NCI-H1436 (cell line): ENCODE measurements around the gene VENTX.

Experiments
- DNase-seq: peaks from one replicate; lab custom pipeline; 2025; lab: John Stamatoyannopoulos, UW

The VENTX gene, protein sequence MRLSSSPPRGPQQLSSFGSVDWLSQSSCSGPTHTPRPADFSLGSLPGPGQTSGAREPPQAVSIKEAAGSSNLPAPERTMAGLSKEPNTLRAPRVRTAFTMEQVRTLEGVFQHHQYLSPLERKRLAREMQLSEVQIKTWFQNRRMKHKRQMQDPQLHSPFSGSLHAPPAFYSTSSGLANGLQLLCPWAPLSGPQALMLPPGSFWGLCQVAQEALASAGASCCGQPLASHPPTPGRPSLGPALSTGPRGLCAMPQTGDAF

DNA sequence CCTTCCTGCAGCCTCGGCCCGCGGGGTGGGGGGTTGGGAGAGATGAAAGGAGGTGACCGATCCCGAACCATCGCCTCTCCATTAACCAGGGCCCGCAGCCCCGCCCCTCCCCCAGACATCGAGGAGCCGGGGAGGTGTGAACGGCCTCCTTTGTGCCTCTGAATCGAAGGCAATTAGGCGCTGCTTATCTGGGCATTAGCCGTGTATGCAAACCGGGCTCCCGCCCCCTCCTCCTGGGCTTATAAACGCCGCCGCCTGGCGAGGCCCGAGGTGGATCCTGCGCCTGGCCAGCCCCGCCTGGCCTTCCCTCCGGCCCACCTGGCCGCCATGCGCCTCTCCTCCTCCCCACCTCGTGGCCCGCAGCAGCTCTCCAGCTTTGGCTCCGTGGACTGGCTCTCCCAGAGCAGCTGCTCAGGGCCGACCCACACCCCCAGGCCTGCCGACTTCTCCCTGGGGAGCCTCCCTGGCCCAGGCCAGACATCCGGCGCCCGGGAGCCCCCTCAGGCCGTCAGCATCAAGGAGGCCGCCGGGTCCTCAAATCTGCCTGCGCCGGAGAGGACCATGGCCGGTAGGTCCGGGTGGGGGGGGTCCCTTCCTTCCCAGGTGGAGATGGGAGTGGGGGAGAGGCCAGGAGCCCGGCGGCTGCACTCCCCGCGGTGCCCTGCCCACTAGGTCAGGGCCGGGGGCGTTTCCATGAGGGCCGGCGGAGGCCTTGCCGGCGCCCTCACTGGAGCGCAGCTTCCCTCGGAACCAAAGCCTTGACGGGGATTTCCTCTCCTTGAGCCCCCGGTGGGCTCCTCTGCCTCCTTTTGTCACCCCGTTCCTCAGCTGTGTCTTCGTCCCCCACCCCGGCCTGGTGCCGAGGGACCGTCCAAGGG is at the start of gene VENTX:
TSS of gene VENTX (plus strand) at position 268 of the 878 bp plus-strand sequence. CDS start at position 328, 60 bp downstream.
- DNase-seq: no peak

DNA sequence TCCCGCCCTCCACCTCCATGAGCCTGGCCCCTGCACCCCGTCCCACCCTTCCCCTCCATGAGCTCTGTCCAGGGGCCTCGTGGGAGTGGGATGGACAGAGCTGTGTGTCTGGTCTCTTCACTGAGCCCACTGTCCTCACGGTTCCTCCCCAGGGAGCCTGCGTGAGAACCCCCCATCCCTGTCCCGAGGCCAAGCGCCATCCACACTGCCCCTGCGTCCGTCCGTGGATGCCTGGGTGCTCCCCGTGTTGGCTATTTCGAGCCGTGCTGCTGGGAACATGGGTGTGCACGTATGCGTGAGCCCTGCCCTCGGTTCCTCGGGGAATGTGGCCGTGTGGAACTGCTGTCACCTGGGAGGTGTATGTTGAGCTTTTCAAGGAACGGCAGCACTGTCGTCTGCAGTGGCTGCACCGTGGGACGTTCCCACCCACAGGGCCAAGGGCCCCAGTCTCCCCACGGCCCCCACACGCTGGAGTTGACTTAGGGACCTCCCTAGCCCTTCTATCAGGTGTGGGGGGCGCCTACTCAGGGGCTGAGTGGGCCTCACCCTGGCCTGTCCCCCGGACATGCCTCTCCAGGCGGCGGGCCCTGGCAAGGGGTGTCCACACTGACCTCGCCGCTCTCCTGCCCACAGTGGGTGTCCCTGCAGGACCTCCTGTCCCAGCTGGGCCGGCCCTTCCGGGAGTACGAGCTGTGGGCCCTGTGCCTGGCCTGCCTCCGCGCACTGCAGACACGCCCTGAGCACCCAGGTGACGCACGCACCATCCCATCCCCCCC is 49.6 kb upstream of the VENTX start:
- DNase-seq: no peak

DNA sequence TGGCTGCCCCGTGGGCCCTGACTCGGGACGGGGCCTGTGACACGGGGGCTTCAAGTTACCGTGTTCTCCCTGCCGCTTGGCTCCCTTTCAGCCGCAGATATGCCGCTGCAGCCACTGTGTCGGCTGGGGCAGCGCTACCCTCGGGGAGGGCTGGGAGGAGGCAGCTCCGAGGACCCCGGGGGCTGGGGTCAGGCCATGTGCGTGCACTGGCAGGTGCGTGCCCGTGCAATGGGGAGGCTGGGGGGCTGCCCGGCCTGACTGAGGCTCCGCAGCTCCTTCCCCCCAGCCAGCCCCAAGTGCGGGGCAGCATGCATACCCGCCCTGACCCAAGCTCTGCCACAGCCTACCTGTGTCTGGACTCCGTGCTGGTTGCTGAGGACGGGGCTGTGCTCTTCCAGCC is 48.4 kb upstream of the VENTX start:
- DNase-seq: no peak

DNA sequence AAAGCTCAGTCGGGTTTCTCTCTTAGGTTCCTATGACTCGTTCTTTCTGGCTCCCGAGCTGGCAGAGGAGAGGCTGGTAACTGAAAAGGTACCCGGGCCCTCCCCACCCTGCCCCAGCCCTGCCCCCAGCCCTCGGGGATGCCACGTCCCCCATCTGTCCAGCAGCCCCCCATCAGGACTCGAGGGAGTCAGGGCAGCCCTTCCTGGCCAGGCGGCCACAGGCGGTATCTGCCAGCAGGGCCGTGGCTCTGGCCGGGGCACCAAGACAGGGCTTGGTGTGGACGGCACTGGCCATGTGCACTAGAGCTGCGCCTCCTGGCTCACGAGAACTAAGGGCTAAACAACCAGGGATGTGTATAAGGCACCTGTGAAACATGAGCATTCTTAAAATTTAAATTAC is 47.9 kb upstream of the VENTX start:
- no peak for DNase-seq

DNA sequence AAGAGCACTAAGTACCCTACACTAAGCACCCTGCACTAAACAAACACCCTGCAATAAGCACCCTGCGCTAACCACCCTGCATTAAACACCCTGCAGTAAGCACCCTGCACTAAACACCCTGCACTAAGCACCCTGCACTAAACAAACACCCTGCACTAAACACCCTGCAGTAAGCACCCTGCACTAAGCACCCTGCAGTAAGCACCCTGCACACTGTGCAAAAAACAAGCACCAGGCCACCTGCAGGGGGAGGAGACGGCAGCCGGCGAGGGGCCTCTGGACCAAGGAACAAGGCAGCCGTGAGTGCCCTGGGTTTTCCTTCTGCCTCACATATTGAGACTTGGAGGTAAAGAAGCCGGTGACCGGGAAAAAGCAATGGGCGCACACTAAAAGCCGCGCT is 47.4 kb upstream of the VENTX start:
- no peak for DNase-seq

DNA sequence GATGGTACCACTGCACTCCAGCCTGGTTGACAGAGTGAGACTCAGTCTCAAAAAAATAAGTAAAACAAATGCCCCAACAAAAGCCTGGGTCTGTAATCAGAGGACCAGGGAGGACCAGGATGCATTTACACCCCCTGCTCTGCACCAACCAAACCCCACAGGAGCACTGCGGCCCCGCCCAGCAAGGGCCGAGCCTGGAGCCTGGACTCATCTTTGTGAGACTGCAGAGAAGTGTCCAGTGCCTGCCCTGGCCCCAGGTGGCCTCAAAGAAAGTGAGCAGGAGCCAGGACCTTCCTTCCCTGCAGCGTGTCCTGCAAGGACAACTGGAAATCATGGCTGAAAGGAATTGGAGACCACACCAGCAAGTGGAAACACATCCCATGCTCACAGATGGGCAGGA is 46.0 kb upstream of the VENTX start:
- no peak for DNase-seq

DNA sequence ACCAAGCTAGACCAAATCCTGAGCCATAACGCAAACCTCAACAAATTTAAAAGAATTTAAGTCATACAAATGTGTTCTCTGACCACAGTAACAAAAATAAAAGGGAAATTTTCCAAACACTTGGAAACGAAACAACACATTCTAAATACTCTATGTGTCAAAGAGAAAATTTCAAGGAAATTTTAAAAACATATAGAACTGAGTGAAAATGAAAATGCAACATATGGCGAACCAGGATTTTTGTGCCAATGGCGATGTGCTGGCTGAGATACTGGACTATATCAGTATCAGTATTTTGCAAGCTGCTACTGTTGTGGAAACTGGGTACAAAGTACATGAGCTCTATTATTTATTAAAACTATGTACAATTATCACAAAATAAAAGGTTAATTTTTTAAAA is 43.5 kb upstream of the VENTX start:
- no peak for DNase-seq

DNA sequence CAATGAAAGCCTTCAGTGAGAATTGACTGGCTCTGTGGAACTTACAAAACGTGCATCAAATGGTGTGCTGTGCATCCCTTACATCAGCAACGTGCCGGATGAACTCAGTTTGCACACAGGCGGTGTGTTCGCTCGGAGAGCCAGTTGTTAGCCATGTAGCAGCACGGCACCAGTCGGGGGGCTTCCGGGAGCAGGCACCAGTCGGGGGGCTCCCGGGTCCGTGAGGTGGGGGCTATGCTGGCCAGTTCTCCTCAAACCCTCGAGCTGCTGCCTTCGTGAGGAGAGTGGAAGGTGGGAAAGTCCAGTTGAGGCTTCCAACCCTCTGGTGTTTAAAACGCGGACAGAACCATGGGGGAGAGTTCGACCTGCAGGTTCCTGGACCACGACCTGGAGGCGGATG is 42.6 kb upstream of the VENTX start:
- no peak for DNase-seq

DNA sequence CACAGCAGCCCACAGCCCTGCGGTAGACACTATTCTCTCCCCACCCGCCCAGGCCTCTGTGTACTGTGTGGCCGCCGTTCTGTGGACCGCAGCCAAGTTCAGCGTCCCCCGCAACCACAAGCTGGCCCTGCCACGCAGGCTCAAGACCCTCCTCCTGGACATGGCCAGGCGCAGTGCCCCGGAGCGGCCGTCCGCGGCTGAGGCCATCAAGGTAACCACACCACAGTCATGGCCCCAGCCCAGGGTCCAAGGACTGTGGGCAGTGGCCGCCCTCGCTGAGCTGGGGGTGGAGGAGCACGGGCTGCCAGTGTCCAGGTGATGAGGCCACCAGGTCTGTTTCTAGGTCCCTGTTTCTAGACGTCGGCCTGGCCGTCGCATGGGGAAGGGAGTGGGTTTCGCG is 42.0 kb upstream of the VENTX start:
- DNase-seq: no peak

DNA sequence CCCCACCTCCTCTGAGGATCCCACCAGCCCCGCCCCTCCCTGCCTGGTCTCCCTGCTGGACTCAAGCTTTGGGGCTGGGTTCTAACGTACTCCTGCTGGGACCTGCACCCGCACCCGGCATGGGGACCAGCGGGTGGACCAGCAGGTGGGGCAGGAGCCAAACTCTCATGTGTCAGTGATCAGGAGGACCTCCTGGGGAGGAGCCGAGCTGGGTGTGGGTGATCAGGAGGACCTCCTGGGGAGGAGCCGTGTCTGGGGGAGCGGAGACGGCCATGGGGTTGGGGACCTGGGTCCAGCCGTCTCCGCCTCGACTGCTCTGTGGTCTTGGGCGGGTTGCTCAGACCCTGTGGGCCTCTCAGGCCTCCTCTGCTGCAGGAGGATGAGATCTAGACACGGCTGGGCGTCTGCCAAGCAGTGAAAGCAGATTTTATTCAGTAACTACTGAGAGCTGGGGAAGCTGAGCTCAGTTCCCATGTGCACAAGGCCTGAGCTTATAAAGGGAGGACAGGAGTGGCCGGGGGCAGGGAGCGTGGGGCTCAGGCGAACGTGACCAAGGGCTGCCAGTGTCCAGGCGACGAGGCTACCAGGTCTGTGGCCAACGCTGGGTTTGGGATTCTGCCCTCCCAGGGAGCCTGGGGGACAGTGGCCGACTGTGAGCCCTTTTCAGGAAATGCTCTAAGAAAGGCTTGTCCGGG is 41.3 kb upstream of the VENTX start:
- DNase-seq: no peak

DNA sequence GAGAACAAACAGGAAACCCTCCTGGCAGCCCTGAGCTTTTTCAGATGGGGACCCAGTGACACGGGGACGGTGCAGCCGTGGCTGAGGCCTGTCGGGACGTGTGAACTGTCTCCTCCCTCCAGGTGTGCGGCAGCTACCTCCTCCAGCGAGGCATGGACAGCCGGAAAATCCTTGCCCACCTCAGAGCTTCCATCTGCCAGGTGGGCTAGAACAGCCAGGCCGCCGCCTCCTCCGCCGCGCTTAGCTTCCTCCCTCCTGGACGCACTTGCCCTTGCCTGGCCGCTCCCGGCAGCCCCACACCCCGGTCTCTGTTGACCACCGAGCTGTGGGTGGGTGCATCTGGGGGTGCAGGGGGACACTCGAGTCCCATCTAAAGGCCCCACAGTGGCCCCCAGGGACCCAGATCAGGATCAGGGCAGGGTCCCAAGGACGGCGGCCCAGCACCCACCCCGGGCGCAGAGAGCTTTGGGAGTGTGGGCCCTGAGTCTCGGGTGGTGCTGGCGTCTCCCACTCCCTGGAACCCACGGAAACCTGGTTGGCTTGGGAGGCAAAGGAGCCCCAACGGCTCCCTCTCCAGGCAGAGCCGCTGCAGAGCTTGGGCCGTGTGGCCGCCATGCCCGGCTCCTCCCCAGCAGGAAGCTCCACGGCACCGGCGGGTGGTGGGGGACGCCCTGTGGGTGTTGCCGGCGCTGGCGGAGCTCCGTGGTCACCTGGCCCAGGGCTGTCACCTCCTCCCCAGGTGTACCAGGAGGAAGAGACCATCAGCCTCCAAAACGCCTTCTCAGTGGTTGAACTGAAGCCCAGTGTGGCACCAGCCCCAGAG is 40.5 kb upstream of the VENTX start:
- DNase-seq: no peak

DNA sequence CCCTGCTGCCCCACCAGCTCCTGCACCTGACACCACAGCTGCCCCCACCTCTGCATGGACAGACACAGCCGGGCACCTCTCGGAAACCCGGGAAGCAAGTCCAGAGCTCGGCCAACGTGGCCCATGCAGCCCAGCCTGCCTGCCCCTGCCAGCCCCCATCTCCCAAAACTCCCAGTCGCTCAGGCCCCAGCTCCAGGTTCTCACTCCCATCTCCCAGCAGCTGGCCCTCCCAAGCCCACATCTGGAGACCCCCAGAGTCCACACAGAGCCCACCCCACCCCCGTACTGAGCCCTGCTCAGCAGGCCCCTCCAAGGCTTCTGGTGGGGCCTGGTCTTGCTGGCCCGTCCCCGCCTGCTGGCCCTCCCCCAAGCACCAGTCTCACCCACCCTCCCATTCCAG is 39.9 kb upstream of the VENTX start:
- no peak for DNase-seq

DNA sequence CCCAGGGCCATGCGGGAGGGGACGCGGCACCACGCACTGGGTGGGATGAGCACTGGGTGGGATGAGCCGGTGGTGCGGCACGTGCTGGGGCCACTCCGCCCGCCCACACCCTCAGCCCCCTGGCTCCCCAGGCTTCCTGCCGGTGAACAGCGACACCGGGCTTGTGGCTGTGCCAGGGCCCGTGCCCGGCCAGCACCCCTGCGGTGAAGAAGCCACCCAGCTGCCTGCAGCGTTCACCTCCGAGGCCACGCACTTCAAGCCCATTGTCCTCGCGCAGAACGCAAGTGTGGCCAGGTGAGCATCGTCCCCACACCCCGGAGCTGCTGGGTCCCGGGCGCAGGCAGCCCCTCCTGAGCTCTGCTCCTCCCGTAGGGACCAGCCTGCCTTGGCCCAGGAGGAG is 39.4 kb upstream of the VENTX start:
- DNase-seq: no peak

DNA sequence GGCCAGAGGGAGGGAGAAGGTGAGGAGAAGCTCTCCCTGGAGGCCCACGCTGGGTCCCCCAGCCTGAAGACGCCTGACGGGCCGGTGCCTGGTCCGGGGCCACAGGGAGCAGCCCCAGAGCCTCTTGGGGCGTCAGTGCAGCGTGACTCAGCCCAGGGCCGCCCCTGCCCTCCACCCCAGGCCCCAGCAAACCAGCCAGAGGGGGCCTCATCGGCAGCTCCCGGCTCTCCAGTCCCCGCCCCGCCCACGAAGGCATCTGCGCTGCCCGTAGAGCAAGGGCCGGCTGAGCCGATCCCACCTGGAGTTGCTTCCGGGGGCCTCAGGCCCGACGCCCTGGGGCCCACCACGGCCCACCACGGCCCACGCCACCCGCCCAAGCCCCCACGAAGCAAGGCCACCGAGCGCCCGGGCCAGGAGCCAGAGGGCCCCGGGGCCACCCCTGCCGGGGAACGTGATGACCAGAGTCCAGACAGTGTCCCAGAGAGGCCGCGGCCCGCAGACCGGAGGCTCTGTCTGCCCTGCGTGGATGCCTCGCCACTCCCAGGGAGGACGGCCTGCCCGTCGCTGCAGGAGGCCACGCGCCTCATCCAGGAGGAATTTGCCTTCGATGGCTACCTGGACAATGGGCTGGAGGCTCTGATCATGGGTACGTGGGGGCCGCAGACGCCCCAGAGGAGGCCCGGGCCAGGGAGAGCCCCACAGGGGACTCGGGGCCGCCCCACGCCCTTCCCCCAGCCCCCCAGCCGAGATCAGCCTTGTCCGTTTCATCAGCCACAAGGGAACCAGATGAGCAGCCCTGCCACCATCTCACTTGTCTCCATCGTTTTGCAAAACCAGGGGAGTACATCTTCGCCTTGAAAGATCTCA is 38.8 kb upstream of the VENTX start:
- no peak for DNase-seq

DNA sequence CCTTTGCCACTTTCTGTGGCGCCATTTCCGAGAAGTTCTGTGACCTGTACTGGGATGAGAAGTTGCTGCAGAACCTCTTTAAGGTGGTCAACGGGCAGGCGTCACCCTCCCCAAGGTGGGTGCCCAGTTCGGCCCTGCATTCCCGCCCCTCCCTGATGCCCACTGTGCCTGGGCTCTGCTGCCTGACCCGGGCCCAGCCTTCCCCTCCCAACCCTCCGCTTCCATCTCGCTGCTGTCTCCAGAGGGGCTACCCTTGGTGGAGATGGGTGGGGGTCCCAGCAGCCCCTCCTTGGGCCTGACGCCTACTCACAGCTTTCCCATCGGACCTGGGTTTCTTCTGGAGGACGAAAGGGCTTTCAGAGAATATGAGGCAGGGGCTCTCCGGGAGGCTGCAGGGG is 38.2 kb upstream of the VENTX start:
- no peak for DNase-seq

DNA sequence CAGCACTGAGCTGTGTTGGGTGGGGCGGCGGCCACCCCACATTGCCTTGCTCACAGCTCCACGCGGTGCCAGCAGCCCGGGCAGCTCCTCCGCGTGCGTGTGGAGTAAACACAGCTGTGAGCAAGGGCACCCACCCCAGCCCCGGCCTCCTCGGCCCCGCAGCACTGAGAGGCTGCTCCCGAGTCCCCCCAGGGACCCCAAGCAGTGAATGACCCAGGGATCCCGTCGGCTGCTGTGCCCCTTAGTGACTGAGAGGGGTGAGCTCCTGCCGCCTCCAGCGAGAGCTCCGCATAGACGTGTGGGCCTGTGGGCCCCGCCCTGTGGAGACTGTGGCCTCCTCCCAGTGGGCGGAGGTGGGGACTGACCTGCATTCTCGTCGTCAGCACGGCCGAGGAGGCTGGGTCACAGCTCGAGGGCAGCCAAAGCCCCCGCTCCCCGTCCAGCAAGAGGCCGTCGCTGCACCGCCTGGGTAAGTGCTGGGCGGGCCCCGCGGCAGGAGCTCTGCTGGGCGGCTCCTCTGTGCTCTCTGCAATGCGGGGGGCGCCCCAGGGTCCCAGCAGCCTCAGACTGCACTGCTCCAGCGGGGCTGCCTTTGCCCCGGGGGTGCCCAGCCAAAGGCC is 37.6 kb upstream of the VENTX start:
- DNase-seq: no peak

DNA sequence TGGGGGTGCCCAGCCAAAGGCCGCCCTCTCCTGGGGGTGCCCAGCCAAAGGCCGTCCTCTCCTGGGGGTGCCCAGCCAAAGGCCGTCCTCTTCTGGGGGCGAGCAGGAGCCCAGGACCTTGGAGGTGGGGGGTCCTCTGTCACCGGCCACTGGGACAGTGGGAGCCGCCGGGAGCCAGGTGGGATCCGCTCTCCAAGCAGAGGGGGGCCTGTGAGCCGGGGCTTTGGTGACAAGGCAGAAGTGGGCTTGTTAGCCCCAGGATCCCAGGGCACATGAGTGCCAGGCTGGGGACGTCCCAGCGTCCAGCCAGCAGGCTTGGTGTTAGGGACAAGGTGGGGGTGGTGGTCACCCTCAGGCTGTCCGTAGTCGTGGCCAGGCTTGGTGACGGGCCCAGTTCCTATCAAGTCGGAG is 37.0 kb upstream of the VENTX start:
- no peak for DNase-seq

DNA sequence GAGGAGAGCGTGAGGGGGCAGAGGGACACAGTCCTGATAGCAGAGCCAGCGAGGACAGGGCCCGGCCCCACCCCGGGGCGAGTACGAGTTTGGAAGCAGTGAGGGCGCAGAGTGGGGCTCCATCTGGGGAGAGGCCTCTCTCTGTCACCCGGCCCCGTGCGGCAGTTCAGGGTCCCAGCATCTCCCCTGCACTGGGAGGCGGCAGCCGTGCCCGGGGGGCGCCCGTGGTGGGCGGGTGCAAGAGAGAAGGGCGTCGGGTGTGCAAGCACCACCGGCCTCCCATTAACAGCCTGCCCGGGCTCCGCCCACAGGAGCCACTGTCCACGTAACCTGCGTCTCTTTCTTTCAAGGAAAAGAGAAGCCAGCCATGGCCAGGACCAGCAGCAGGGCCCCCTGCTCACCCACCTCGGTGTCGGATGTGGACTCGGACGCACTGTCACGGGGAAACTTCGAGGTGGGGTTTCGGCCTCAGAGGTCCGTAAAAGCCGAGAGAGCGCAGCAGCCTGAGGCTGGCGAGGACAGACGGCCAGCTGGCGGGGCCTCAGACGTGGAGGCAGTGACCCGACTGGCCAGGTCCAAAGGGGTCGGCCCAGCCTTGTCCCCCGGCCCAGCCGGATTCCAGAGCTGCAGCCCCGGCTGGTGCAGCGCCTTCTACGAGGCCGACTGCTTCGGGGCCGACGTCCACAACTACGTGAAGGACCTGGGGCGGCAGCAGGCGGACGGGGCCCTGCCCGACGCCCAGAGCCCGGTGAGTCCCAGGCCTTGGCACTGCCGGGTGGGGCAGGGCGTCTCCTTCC is 36.3 kb upstream of the VENTX start:
- DNase-seq: no peak
